KMS-11 (cell line): ENCODE measurements around the gene LRRFIP1.
"Not testable (repeated sequence)": the region's sequence is repeated elsewhere in the genome, so short reads cannot be mapped to it uniquely, and the experiment has no call there.

Experiments used
- H2AFZ ChIP-seq: fragments of 200-600 bp; sonication (generic); 2 replicates; pipeline ENCODE4 v1.6.1; 2016; ENCODE audit warnings: antibody characterized with exemption, mixed run types, low read depth
- H3K27ac ChIP-seq: fragments of 200-600 bp; sonication (generic); 2 replicates; pipeline ENCODE4 v1.6.1; 2016; ENCODE audit warnings: mild to moderate bottlenecking, mixed run types
- H3K27me3 ChIP-seq: fragments of 200-600 bp; sonication (generic); 2 replicates; pipeline ENCODE4 v1.6.1; 2017; ENCODE audit warnings: mild to moderate bottlenecking, low read depth, mixed run types, moderate library complexity; ENCODE audit not compliant: insufficient read depth
- H3K36me3 ChIP-seq: fragments of 200-600 bp; sonication (generic); 2 replicates; pipeline ENCODE4 v1.6.1; 2017; ENCODE audit warnings: mild to moderate bottlenecking, mixed run types; ENCODE audit not compliant: insufficient read depth
- H3K4me1 ChIP-seq: fragments of 200-600 bp; sonication (generic); 2 replicates; pipeline ENCODE4 v1.6.1; 2016; ENCODE audit warnings: mild to moderate bottlenecking, low read depth, mixed run types; ENCODE audit not compliant: poor library complexity, severe bottlenecking
- H3K4me2 ChIP-seq: fragments of 200-600 bp; sonication (generic); 2 replicates; pipeline ENCODE4 v1.7.0; 2016; ENCODE audit warnings: mild to moderate bottlenecking, mixed run types
- H3K4me3 ChIP-seq: fragments of 200-600 bp; sonication (generic); IDR thresholded peaks from 2 replicates; pipeline ENCODE4 v1.6.1; 2017; ENCODE audit warnings: low read depth, low read length, mixed read lengths; ENCODE audit not compliant: insufficient read depth
- H3K79me2 ChIP-seq: fragments of 200-600 bp; sonication (generic); 2 replicates; pipeline ENCODE4 v1.6.1; 2016; ENCODE audit warnings: low read depth, mixed run types; ENCODE audit not compliant: insufficient read depth
- H3K9ac ChIP-seq: fragments of 200-600 bp; sonication (generic); 2 replicates; pipeline ENCODE4 v1.6.1; 2016; ENCODE audit warnings: mild to moderate bottlenecking, mixed run types
- H4K20me1 ChIP-seq: fragments of 200-600 bp; sonication (generic); 2 replicates; pipeline ENCODE4 v1.6.1; 2016; ENCODE audit warnings: mild to moderate bottlenecking, mixed run types; ENCODE audit not compliant: insufficient read depth
- TF ChIP-seq, protein P1 (sequence below): fragments of 200-600 bp; sonication (generic); conservative IDR thresholded peaks from 2 replicates; pipeline ENCODE4 v1.6.1; 2017; ENCODE audit warnings: low read depth, mild to moderate bottlenecking, antibody characterized with exemption, low read length, moderate library complexity, mixed read lengths

Gene LRRFIP1

DNA sequence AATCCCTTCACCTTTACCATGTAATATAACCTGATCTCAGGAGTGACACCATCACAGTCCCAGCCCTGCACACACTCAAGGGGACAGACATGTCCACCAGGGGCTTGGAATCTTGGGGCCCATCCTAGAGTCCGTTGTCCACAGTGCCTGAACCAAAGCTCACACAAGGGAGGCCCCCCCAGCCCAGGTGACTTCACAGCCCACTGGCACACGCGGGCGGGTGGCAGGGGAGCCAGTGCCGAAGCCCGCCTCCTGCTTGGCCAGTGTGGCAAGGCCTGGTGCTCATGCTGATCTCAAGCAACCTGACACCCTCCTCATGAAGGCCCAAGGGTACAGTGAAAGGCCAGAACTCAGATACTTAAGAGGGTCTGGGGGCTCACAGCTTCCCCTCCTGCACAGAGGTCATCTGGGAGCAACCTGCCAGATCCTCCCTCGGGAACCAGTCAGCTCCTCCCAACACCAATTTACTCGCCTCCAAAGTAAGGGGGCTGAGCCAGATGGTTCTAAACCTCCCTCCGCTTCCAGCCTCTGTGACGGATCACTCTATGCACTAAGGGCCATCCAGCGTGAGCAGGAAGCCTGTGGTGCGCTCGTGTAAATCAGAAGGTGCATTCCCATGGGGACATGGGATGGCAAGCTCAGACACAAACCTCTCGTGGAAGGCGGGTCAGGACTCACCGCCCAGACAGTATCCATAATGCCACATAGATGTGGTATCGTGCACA is 33.6 kb upstream of the LRRFIP1 start:
- no peak overlapping the region for H2AFZ ChIP-seq
- no peaks in the 10 kb centered on the region for H3K27me3 ChIP-seq
- no peaks in the 10 kb centered on the region for H3K36me3 ChIP-seq
- H3K79me2 ChIP-seq: no peaks in the 10 kb centered on the region
- H3K4me2 ChIP-seq: no peak overlapping the region
- TF ChIP-seq, protein P1, sequence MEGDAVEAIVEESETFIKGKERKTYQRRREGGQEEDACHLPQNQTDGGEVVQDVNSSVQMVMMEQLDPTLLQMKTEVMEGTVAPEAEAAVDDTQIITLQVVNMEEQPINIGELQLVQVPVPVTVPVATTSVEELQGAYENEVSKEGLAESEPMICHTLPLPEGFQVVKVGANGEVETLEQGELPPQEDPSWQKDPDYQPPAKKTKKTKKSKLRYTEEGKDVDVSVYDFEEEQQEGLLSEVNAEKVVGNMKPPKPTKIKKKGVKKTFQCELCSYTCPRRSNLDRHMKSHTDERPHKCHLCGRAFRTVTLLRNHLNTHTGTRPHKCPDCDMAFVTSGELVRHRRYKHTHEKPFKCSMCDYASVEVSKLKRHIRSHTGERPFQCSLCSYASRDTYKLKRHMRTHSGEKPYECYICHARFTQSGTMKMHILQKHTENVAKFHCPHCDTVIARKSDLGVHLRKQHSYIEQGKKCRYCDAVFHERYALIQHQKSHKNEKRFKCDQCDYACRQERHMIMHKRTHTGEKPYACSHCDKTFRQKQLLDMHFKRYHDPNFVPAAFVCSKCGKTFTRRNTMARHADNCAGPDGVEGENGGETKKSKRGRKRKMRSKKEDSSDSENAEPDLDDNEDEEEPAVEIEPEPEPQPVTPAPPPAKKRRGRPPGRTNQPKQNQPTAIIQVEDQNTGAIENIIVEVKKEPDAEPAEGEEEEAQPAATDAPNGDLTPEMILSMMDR: no peak
- no peaks in the 10 kb centered on the region for H3K4me1 ChIP-seq
- no peak overlapping the region for H3K9ac ChIP-seq
- H3K4me3 ChIP-seq: no peak overlapping the region
- no peak overlapping the region for H3K27ac ChIP-seq
- no peaks in the 10 kb centered on the region for H4K20me1 ChIP-seq

GRCh38 chr2:237594514-237594871 is 32.9 kb upstream of the LRRFIP1 start:
- Histone ChIP-seq H3K27ac (no peak overlapping the region), H3K36me3 (no peaks in the 10 kb centered on the region), H3K4me2 (no peak overlapping the region), H4K20me1 (no peaks in the 10 kb centered on the region), H3K4me1 (no peaks in the 10 kb centered on the region), H3K4me3 (no peak overlapping the region), H2AFZ (no peak overlapping the region), H3K9ac (no peak overlapping the region), H3K79me2 (no peaks in the 10 kb centered on the region), H3K27me3 (no peaks in the 10 kb centered on the region)
- TF ChIP-seq, protein P1: no peak

- not testable (repeated sequence) for H3K27me3 ChIP-seq, H3K4me2 ChIP-seq, H3K79me2 ChIP-seq, H4K20me1 ChIP-seq, H3K4me1 ChIP-seq, H3K27ac ChIP-seq, H3K4me3 ChIP-seq, H3K36me3 ChIP-seq, H2AFZ ChIP-seq, H3K9ac ChIP-seq
These were observed 31.4 kb upstream of the LRRFIP1 start for GRCh38 chr2:237595829-237596519.

DNA sequence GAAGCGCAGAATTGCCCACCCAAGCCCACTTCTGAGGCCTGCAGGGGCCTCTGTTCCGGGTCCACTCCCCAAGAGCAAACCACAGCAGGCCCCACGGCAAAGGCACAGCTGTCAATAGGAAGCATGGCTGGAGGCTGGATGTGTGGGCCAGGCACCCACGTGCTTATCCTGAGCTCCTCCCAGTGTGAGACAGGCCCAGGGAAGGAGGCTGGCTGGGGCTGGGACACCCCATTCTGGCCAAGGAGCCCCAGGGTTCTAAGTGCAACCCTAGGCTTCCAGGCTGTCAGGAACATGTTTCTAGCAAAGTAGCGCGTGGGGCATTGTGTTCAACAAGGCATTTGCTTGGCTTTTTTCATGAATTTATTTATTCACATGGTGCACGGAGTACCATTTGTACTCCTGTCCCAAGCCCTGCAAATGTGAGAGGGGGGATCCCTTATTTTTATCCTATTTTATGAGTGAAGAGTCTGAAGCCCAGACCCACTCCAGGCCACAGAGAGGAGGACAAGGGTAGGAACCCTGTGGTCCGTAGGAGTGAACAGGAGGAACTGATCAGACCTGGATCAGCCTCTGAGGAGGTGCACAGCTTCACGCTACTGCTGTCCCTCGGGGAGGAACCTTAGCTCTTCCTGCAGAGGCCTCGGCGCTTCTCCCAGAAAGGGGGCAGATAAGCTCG is 30.7 kb upstream of the LRRFIP1 start:
- H3K27ac ChIP-seq: no peak overlapping the region
- H3K4me2 ChIP-seq: no peak overlapping the region
- H3K36me3 ChIP-seq: no peaks in the 10 kb centered on the region
- H3K79me2 ChIP-seq: no peaks in the 10 kb centered on the region
- no peaks in the 10 kb centered on the region for H3K4me1 ChIP-seq
- H3K4me3 ChIP-seq: no peak overlapping the region
- H2AFZ ChIP-seq: no peak overlapping the region
- no peak overlapping the region for H3K9ac ChIP-seq
- TF ChIP-seq, protein P1: no peak
- no peaks in the 10 kb centered on the region for H4K20me1 ChIP-seq
- H3K27me3 ChIP-seq: no peaks in the 10 kb centered on the region
